ENCODE data around the gene FBXW11.
"Not testable (repeated sequence)": the region's sequence is repeated elsewhere in the genome, so short reads cannot be mapped to it uniquely, and the experiment has no call there.

The FBXW11 gene

GRCh38 chr5:171946000-171946781 lies 60.2 kb downstream of the FBXW11 start:
- no peak for DNase-seq

- no peak for DNase-seq
Observed at GRCh38 chr5:171945476-171945875, 61.0 kb downstream of the FBXW11 start.

DNA sequence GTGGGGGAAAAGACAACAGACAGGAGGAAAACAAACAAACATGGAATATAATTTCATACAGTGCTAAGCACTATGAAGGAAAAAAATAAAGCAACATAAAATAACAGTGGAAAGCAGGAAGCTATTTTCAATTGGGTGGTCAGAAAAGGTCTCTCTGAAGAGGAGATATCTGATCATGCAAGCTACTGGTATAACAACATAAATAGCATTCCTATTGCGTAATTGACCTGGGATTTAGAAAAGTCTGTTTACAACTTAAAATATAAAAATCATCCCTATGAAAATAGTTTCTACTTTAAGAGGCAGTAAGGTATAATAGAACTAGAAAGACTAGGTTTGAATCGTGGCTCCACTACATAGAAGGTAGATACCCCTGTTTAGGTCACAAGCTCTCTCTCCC lies 61.4 kb downstream of the FBXW11 start:
- no peak for DNase-seq

DNA sequence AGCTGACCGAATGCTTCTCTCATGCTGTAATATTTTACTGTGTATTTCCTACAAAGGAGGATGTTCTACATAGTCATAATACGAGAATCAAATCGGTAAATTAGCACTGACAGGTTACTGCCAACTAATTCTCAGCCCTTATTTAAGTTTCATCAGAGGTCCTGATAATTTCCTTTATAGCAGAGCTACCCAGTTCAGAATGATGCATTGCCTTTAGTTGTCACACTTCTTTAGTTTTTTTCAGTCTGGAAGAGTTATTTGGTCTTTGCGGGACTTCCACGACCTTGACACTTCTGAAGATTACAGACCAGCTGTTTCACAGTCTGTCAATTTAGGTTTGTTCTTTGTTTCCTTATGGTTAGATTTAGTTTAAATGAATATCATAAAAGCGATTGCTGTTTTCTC lies 64.3 kb downstream of the FBXW11 start:
- not testable (repeated sequence) for DNase-seq

GRCh38 chr5:171941675-171942074 lies 64.8 kb downstream of the FBXW11 start:
- DNase-seq = not testable (repeated sequence)

DNA sequence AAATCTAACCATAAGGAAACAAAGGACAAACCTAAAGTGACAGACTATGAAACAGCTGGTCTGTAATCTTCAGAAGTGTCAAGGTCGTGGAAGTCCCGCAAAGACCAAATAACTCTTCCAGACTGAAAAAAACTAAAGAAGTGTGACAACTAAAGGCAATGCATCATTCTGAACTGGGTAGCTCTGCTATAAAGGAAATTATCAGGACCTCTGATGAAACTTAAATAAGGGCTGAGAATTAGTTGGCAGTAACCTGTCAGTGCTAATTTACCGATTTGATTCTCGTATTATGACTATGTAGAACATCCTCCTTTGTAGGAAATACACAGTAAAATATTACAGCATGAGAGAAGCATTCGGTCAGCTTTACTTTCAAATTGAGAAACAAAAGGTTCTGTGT lies 65.2 kb downstream of the FBXW11 start:
- not testable (repeated sequence) for DNase-seq

DNA sequence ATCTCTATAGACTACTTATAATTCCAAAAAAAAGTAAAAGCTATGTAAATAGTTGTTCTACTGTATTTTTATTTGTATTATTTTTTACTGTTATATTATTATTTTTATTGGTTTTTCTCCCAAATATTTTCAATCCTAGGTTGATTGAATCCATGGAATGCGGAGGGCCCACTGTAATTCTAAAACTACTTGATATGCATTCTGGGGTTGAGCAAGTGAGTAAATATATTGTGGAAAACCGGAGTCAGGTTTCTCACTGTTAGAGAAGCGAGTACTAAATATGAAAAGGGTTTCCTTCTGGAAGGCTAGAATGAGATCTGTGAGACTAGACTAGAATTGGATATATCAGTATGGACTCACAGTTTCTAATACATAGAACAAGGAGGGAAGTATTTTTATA lies 66.5 kb downstream of the FBXW11 start:
- no peak for DNase-seq

- no peak for DNase-seq
Observed at GRCh38 chr5:171938358-171938757, 68.1 kb downstream of the FBXW11 start.

GRCh38 chr5:171937351-171937750 lies 69.1 kb downstream of the FBXW11 start:
- no peak for DNase-seq

DNA sequence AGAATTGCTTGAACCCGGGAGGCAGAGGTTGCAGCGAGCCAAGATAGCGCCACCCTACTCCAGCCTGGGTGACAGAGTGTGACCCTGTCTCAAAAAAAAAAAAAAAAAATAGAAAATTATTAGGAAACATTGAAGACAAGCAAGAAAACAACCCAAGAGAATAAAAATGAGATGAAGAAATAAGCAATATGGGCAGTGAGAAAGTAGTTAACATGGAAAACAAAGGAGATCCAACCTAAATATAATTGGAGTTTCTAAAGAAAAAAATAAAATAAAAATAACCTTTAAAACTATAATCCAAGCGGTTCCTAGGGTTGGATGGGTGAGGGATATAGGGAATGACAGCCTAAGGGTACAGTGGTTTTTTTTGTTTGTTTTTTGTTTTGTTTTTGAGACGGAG lies 71.9 kb downstream of the FBXW11 start:
- no peak for DNase-seq

- DNase-seq = no peak
Observed at GRCh38 chr5:171931163-171931562, 75.3 kb downstream of the FBXW11 start.

DNA sequence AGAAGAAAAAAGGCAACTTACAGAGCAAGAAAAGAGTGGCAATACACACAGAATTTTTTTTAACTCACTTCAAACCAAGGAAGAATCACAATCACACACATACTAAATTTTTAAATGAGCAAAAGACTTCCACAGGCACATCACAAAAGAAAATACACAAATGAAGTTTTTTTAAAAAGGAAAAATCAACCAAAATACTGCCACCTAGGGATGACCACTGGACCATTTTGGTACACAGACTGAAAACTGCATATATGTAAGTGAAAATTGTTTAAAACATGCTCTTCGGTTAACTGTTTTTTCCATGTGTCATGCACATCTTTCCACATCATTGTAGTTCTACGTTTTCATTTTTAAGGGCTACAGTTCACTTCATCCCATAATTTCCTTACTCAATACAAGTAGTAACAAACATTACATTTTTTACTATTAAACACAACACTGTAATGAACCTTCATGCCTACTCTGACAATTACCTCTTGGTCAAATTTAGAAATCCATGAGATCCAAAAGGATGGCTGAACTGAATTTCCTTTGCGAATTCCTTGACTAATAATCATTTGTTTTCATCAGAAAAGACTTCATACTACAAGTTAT lies 79.0 kb downstream of the FBXW11 start:
- DNase-seq = no peak

- DNase-seq = no peak
Observed at GRCh38 chr5:171926311-171926710, 80.1 kb downstream of the FBXW11 start.

DNA sequence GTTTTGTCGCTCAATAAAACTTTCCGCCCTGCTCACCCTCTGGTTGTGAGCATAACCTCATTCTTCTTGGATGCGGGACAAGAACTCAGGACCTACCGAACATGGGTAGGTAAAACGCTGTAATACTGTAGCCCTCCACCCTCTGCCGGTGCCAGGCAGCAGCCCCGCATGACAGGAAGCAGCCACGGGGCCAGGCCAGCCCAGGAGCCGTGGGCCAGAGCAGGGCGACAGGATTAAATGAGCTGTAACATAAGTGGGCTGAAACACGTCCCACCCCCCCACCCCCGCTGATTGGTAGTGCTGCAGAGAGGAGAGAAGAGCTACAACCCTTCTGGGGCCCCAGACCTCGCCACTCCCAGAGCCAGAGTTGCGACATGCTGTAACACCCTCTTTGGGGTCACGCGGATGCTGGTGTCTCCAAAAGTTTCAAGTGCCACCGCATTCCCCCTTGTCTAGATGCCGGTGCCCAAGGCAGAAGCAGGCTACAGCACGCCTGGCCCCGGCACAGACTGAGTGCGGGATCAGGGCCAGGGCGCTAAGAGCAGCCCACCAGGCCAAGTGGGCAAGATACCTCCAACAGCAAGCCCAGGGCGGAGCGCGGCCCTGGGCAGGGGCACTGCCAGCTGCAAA lies 81.8 kb downstream of the FBXW11 start:
- no peak for DNase-seq

GRCh38 chr5:171920765-171921391 lies 85.6 kb downstream of the FBXW11 start:
- no peak for DNase-seq

DNA sequence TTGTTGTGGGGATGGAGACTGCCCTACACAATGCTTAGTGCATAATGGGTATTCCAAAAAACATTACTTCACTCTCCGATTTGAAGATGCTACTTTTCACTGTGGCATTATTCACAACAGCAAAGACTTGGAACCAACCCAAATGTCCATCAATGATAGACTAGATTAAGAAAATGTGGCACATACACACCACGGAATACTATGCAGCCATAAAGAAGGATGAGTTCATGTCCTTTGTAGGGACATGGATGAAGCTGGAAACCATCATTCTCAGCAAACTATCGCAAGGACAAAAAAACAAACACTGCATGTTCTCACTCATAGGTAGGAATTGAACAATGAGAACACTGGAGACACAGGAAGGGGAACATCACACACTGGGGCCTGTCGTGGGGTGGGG lies 90.7 kb downstream of the FBXW11 start:
- not testable (repeated sequence) for DNase-seq

GRCh38 chr5:171914726-171915338 lies 91.6 kb downstream of the FBXW11 start:
- DNase-seq = peak; percentile 60

DNA sequence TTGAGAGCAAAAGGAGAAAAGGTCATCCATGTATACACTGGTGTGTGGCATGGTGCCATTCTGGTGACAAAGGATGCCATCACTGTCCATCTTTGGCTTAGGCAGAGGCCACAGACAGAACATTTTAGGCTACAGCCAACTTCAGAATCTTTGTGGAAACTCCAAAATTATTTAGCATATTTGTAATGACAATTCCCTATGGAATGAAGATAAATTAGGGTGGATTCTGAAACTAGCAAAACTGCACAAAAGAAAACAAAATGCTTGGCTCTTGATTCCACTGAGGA lies 92.5 kb downstream of the FBXW11 start:
- DNase-seq = no peak

DNA sequence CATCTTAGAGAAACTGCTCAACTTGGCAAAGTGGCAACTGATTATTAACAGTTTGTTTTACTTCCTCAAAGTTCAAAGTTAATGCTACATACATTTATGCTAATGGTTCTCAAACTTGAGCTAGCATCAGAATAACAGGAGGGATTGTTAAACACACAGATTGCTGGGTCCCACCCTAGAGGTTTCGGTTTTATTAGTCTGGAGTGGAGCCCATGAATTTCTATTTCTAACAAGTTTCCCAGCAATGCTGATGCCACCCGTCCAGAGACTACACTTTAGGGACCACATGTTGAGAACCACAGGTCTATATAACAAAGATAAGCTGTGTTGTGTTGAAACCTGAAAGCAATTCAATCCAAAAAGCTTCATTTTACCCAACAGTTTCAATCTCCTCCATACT lies 95.3 kb downstream of the FBXW11 start:
- no peak for DNase-seq

- no peak for DNase-seq
Observed at GRCh38 chr5:171908638-171909037, 97.8 kb downstream of the FBXW11 start.

- peak; percentile 92 for DNase-seq
Observed at GRCh38 chr5:171907725-171908343, 98.6 kb downstream of the FBXW11 start.

GRCh38 chr5:171906703-171907590 lies 99.5 kb downstream of the FBXW11 start:
- no peak for DNase-seq

All from eye (tissue), 1 donor.